DMS 273 (cell line): ENCODE results near the gene DNAJC3.
A peak's percentile ranks its signal among the peaks of the same experiment; 100 is the strongest.
"Not testable (repeated sequence)": the region's sequence is repeated elsewhere in the genome, so short reads cannot be mapped to it uniquely, and the experiment has no call there.

Experiments
- DNase-seq: peaks from one replicate; lab custom pipeline; 2025; ENCODE audit not compliant: unreplicated experiment; lab: John Stamatoyannopoulos, UW

Gene DNAJC3

GRCh38 chr13:95676762-95677563 is at the start of gene DNAJC3:
TSS of gene DNAJC3 (plus strand) at chr13:95677139. CDS start at chr13:95677256, 117 bp downstream.
- peak; percentile 98 for DNase-seq

DNA sequence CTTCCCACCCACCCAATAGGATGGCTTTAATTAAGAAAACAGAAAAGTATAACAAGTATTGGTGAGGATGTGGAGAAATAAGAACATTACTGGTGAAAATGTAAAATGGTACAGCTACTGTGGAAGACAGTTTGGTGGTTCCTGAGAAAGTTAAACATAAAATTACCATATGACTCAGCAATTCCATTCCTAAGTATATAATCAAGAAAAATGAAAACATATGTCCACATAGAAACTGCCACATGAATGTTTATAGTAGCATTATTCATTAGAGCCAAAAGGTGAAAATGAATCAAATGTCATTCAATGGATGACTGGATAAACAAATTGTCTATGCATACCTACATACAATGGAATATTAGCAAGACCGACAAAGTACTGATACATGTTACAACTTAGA is 49.3 kb upstream of the DNAJC3 start:
- no peak for DNase-seq

DNA sequence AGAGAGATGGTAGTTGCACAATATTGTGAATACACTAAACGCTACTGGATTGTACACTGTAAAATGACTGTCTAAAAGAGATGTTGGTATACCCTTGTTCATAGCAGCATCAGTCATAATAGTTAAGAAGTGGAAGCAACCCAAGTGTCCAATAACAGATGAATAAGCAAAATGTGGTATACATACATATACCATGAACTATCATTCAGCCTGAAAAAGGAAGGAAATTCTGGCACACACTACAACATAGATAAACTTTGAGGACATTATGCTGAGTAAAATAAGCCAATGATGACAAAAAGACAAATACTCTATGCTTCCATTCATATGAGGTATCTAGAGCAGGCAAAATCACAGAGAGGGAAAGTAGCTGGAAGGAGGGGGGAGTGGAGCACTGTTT is 48.5 kb upstream of the DNAJC3 start:
- no peak for DNase-seq

GRCh38 chr13:95629071-95629470 is 47.9 kb upstream of the DNAJC3 start:
- DNase-seq: no peak

DNA sequence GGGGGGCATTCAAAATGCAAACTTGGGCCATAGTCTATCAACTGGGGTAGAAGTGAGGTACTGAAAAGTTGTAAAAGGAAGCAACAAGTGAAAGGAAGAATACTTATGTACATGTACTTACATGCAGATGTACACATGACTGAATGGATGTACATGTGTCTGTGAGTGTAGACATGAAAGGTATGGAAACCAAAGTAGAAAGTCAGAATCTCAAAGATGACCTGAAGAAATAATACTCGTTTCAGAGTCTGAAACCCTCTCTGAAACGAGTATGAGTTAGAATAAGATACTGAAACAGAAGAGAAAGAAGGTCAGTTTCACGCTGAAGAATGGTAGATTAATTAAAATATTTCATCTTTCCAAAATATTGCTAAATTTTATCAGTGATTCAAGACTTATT is 46.3 kb upstream of the DNAJC3 start:
- no peak for DNase-seq

- DNase-seq: no peak
Observed at GRCh38 chr13:95636853-95637252, 40.1 kb upstream of the DNAJC3 start.

DNA sequence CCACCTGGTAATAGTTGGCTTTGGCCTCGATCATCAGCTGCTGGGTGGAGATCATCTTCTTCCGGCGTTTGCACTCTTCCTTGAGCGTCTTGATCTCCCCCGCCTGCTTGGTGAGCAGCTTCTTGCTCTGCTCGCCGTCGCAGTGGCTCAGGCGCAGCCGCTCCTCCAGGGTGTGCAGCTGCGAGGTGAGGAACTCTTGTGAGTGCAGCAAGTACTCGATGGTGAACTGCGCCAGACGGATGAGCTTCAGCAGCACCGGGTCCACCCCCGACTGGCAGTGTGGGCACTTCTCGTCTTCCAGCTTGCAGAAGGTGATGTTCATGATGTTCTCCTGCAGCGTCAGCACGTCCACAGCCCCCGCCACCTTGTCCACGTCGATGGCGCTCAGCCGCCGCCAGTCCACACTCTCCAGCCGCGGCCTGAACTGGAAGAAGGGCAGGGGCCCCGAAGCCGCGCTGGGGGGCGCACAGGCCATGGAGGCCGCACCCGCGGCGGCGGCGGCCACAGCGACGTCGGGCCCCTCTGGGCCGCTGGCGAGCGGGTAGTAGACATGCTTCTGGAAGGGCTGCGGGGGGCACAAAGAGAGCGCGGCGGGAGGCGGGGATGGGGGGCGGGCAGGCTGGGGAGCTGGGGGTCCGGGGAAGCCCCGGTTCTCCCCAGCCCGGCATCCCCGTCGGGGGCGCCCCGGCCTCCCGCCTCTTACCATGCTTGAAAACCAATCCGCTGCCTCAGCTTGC is 35.5 kb upstream of the DNAJC3 start:
- no peak for DNase-seq

DNA sequence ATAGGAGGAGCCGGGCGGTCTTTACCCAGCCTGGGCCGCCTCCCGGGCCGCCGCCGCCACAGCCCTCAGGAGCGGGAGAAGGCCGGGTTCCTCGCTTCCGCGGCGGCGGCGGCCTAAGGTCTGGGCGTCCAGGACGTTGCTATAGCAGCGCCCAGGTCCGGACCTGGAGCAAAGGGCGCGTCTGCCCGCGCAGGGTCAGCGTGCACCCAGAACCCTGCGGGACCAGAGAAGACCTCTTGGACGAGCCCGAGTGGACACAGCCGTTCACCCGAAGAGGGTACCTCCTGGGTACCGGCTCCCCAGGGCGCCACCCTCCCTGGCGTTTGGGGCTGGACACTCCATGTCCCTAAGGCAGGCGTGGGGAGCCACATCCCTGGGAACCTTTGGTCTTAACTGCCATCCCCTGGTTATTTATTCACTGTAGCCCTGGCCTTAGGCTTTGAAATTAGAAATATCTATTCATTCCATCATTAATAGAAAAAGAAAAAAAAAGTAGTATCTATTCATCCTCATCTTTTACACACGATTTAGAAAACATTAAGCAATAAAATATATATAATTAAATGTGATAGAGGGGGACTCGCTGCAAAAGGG is 34.8 kb upstream of the DNAJC3 start:
- DNase-seq: no peak

DNA sequence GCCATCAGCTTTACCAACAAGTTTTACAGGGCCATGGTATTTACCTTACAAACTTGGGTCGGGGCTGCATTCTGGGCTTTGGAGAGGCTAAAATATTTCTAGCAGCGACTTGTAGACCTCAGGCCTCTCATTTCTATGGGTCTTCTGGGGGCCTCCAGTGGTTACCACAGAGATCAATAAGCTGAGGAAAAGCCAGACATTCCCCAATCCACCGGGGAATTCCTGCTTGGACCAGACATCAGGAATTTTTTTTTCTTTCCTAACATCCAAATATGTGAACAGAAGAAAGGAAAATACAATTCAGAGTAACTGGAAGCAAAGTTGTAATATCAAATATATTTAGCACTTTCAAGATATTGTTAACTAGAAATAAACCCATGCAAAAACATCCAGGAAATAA is 33.9 kb upstream of the DNAJC3 start:
- no peak for DNase-seq

DNA sequence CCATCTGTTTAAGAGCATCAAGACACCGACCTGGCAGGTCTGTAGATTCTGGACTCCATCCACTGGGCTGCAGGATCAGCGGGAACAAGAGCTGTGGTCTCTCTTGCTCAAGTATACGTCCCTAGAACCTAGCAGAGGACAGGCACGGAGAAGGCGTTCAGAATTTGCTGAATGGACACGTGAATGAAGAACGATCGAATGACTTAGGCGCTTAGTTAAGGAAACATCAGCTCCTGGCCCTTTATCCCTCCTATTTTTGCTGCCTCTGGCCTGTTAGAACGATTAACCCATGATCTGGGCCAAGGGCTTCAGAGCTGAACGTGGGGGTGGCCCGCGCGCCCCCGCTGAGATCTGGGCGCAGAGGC is 33.4 kb upstream of the DNAJC3 start:
- peak; percentile 49 for DNase-seq

- DNase-seq: peak; percentile 66
Observed at GRCh38 chr13:95643936-95644598, 32.9 kb upstream of the DNAJC3 start.

DNA sequence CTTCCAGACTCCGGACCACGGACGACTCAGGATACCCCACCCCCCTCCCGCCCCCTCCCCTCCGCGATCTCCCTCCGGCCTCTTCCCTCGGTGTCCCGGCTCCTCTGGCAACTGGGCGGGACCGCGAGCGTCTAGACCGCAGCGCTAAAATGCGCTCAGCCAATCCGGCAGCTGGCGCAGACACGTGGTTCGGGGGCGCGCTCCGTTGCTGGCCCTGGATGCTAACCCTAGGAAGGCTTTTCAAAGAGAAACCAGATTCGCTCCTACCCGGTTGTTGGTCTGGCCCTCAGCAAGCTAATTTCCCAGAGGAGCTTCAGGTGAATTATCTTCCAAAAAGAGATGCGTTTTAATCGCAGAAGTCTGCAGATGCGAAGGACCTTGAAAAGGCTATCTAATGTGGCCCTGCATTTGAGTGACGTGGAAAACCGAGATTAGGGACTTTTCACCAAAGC is 32.3 kb upstream of the DNAJC3 start, which contains the start of gene DZIP1:
TSS of gene DZIP1 (minus strand) at position 106 of the 452 bp plus-strand sequence. CDS start 2,677 bp downstream, outside the sequence.
- DNase-seq: peak; percentile 94

GRCh38 chr13:95647321-95647720 is 29.6 kb upstream of the DNAJC3 start:
- peak; percentile 19 for DNase-seq

DNA sequence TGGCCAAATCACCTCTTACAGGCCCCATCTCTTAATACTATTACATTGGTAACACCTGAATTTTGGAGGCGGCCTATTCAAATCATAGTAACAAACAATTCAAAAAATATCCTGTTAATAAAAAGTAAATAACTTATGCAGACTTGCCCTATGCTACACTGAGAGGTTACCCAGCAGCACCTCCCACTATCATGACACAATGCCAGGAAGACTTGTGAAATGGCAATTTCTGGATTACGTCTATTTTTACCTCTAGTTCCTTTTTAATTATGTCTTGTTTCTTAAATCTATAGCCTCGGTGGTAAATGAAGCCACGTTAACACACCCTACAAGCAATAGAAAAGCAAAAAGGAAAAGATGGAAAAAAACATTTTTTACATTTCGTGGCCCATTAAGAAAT is 26.2 kb upstream of the DNAJC3 start:
- no peak for DNase-seq

GRCh38 chr13:95652244-95652764 is 24.6 kb upstream of the DNAJC3 start:
- DNase-seq: no peak

GRCh38 chr13:95652821-95653220 is 24.1 kb upstream of the DNAJC3 start:
- no peak for DNase-seq

- no peak for DNase-seq
Observed at GRCh38 chr13:95656386-95657015, 20.4 kb upstream of the DNAJC3 start.

DNA sequence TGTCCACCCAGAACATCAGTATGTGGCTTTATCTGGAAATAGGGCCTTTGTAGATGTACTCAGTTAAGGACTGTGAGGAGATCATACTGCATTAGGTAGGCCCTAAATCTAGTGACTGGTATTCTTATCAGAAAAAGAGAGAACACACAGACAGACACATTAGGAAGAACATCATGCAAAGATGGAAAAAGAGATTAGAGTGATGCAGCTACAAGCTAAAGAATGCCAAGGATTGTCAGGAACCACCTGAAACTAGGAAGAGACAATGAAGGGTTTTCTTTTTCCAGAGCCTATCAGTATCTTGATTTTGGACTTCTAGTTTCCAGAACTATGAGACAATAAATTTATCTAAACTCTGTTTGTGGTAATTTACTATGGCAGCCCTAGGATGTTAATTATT is 17.4 kb upstream of the DNAJC3 start:
- DNase-seq: no peak

GRCh38 chr13:95660981-95661581 is 15.9 kb upstream of the DNAJC3 start:
- peak; percentile 66 for DNase-seq

DNA sequence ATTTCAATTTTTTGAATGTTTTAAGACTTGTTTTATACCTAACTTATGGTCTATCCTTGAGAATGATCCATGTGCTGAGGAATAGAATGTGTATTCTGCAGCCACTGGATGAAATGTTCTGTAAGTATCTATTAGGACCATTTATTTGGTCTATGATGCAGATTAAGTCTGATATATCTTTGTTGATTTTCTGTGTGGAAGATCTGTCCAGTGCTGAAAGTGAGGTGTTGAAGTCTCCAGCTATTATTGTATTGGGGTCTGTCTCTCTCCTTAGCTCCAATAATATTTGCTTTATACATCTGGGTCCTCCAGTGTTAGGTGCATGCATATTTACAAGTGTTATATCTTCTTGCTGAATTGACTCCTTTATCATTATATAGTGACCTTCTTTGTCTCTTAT is 9.7 kb upstream of the DNAJC3 start:
- not testable (repeated sequence) for DNase-seq
